ENCODE measurements around the gene RHOU.
"Not testable (repeated sequence)": the region's sequence is repeated elsewhere in the genome, so short reads cannot be mapped to it uniquely, and the experiment has no call there.

RHOU gene

DNA sequence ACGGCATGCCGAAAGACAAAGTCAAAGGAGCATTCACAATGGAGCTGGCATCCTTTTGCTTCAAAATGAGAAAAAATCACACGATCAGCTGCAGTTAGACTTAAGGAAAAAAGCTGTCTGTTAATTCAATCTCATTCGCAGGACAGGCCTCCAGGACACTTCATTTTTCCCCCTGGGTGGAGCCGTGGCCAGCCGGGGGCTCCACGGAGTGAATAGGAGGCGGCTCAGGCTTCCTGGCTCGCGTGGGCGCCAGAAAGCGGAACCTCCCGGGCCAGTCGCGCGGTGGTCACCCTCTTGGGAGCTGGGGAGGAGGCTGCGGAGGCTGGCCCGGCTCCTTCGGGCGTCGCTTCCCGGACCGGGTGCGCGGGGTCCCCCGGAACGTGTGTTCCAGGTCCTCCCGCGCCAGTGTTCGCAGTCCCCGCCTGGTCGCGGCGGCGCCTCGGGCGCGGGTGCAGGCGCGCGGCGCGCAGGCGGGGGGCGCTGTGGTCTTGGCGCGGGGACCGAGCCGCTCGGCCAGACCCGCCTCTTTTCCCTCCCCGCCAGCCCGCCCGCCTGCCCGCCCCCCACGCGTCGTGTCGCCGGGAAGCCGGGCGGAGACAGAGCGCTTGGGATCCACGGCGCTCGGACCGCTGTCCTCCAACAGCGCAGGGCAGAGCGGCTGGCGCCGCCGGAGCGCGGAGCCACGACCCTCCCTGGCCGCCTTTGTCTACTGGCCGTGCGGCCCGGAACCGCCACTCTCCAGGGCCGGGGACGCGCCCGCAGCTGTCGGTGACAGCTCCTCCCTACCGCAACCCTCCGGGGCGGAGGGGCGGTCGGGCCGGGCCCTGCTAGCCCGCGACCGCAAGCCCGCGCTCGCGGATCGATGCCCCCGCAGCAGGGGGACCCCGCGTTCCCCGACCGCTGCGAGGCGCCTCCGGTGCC is at the start of gene RHOU:
RHOU (plus strand) TSS at position 599 of the 921 bp plus-strand sequence; CDS start at position 863, 264 bp downstream.
- in situ Hi-C loops (cut with HindIII; ENCODE audit: low sequenced_read_pairs), result loop anchor here (5.0 kb wide), 1 partner anchor 38 kb away; no protein-coding TSS in a partner anchor

DNA sequence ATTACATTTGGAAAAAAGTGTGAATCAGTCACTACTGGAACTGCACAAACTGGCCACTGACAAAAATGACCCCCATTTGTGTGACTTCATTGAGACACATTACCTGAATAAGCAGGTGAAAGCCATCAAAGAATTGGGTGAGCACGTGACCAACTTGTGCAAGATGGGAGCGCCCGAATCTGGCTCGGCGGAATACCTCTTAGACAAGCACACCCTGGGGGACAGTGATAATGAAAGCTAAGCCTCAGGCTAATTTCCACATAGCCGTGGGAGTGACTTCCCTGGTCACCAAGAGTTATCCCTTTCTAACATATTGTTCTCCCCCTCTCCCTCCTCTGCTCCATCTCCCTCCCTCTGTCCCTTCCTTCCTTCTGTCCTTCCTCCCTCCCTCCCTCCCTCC is 47.7 kb upstream of the RHOU start:
- in situ Hi-C loops (cut with HindIII; ENCODE audit: low sequenced_read_pairs), result no loop called here

- in situ Hi-C loops (cut with HindIII; ENCODE audit: low sequenced_read_pairs), result no loop called here
Observed at GRCh38 chr1:228689255-228689654, 46.0 kb upstream of the RHOU start.

DNA sequence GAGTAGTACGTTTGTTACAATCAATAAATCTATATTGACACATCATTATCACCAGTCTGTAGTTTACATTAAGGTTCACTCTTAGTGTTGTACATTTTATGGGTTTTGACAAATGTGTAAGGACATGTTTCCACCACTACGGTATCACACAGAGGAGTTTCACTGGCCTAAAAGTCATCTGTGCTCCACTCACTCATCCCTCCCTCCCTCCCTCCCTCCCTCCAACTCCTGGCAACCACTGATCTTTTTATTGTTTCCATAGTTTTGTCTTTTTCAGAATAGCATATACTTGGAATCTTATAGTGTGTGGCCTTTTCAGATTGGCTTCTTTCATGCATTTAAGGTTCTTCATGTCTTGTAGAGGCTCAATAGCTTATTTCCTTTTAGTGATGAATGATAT is 44.1 kb upstream of the RHOU start:
- in situ Hi-C loops (cut with HindIII; ENCODE audit: low sequenced_read_pairs), result no loop called here

GRCh38 chr1:228691926-228692325 is 43.4 kb upstream of the RHOU start:
- in situ Hi-C loops (cut with HindIII; ENCODE audit: low sequenced_read_pairs), result no loop called here

DNA sequence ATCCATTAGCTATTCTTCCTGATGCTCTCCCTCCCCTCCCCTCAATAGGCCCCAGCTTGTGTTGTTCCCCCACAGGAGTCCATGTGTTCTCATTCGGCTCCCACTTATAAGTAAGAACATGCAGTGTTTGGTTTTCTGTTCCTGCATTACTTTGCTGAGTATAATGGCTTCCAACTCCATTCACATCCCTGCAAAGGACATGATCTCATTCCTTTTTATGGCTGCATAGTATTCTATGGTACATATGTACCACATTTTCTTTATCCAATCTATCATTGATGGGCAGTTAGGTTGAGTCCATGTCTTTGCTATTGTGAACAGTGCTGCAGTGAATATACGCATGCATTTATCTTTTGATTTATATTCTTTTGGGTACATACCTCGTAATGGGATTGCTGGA is 40.8 kb upstream of the RHOU start:
- in situ Hi-C loops (cut with HindIII; ENCODE audit: low sequenced_read_pairs), result not testable (repeated sequence)

- in situ Hi-C loops (cut with HindIII; ENCODE audit: low sequenced_read_pairs), result loop anchor here (5.0 kb wide), 1 partner anchor 37 kb away; no protein-coding TSS in a partner anchor
Observed at GRCh38 chr1:228695015-228695955, 40.0 kb upstream of the RHOU start.

GRCh38 chr1:228697207-228698016 is 37.9 kb upstream of the RHOU start:
- in situ Hi-C loops (cut with HindIII; ENCODE audit: low sequenced_read_pairs), result loop anchor here (5.0 kb wide), 1 partner anchor 35 kb away; no protein-coding TSS in a partner anchor

DNA sequence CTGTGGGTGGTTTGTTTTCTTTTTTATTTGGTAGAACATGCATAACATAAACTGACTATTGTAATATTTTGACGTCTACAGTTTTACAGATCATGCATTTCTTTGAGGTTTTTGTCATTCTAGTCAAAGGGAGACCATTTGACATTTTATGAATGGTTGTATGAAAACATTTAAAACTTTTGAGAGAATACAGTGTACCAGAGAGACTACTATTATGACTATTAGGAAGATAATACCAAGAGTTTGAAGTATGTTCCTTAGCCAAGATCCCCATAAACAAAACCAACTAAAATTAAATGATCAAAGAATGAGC is 37.3 kb upstream of the RHOU start:
- in situ Hi-C loops (cut with HindIII; ENCODE audit: low sequenced_read_pairs), result loop anchor here (5.0 kb wide), 1 partner anchor 34 kb away; no protein-coding TSS in a partner anchor

DNA sequence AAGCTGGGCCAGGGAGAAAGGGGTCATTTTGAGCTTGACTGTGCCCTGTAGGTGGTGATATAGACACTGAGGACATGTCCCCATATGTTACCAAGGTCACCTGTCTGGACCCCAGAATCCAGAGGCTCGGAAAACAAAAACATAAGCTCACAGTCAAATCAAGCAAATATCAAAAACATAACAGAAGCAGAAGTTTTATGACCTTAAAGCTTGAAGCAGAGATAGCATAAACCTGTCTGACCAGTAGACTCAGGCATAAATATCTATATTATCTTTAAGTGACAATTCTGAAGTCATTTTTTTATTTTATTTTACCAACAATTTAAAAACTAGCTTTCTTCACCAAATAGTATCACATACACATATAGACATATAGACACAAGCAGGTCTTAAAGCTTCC is 32.8 kb upstream of the RHOU start:
- in situ Hi-C loops (cut with HindIII; ENCODE audit: low sequenced_read_pairs), result no loop called here

GRCh38 chr1:228706305-228706704 is 29.0 kb upstream of the RHOU start:
- in situ Hi-C loops (cut with HindIII; ENCODE audit: low sequenced_read_pairs), result no loop called here

DNA sequence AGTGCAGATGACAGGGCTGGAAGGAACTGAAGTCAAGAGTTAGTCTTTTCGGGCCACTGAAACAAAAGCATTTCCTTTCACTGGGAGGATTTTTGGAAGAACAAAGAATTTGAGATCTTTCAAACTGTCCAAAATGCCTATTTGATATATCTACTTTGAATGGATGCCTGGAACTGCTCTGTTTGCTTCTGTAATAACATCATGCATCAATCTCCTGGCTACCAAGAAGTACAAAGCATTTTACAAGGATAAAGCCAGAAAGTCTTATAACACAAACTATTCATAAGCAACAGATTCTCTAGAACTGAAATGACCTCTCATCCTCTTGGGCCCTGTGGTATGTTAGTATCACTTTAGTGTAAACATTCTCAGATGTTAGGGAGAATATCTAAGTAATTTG is 18.2 kb upstream of the RHOU start:
- in situ Hi-C loops (cut with HindIII; ENCODE audit: low sequenced_read_pairs), result no loop called here

GRCh38 chr1:228721407-228721806 is 13.9 kb upstream of the RHOU start:
- in situ Hi-C loops (cut with HindIII; ENCODE audit: low sequenced_read_pairs), result no loop called here

- in situ Hi-C loops (cut with HindIII; ENCODE audit: low sequenced_read_pairs), result no loop called here
Observed at GRCh38 chr1:228723287-228723686, 12.0 kb upstream of the RHOU start.

DNA sequence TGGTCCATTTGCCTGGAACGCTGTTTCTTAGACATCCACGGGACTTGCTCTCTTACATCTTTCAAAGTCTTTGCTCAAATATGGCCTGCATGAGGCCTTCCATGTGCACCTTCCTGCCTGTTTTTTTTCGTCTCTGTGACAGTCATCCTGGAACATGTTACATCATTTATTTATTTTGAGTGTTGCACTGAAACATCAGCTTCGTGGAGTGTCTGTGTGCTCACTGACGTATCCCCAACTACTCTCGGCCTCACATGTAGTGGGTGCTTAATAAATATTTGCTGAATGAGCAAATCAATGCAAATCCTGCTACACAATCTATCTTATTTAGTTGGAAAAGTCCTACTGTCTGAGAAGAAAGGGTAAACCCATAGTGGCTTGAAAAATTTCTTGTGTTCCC is 11.4 kb upstream of the RHOU start:
- in situ Hi-C loops (cut with HindIII; ENCODE audit: low sequenced_read_pairs), result no loop called here

DNA sequence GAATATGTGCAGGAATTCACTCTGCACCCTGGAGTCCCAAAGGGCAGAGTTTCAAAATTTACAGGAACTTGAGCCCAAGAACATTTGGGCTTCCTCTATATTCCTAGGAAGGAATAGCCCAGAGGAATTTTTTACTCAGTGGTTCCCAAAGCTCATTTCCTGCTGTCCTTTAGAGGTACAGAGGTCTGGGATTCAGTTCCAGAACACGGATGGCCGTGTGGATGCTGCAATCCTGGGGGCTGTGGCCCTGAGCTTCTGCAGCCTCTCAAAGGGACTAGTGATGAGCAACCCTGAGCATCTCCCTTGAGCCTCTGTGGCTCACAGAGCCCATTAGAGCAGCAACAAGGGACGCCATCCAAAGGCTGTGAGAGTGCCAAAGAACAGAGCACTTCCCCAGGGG is 10.1 kb upstream of the RHOU start:
- in situ Hi-C loops (cut with HindIII; ENCODE audit: low sequenced_read_pairs), result no loop called here

GRCh38 chr1:228727681-228728171 is 7.6 kb upstream of the RHOU start:
- in situ Hi-C loops (cut with HindIII; ENCODE audit: low sequenced_read_pairs), result no loop called here

GRCh38 chr1:228732426-228732825 is 2.9 kb upstream of the RHOU start:
- in situ Hi-C loops (cut with HindIII; ENCODE audit: low sequenced_read_pairs), result loop anchor here (5.0 kb wide), 1 partner anchor 35 kb away; no protein-coding TSS in a partner anchor

GRCh38 chr1:228733576-228733975 is 1.7 kb upstream of the RHOU start:
- in situ Hi-C loops (cut with HindIII; ENCODE audit: low sequenced_read_pairs), result loop anchor here (5.0 kb wide), 1 partner anchor 36 kb away; no protein-coding TSS in a partner anchor

DNA sequence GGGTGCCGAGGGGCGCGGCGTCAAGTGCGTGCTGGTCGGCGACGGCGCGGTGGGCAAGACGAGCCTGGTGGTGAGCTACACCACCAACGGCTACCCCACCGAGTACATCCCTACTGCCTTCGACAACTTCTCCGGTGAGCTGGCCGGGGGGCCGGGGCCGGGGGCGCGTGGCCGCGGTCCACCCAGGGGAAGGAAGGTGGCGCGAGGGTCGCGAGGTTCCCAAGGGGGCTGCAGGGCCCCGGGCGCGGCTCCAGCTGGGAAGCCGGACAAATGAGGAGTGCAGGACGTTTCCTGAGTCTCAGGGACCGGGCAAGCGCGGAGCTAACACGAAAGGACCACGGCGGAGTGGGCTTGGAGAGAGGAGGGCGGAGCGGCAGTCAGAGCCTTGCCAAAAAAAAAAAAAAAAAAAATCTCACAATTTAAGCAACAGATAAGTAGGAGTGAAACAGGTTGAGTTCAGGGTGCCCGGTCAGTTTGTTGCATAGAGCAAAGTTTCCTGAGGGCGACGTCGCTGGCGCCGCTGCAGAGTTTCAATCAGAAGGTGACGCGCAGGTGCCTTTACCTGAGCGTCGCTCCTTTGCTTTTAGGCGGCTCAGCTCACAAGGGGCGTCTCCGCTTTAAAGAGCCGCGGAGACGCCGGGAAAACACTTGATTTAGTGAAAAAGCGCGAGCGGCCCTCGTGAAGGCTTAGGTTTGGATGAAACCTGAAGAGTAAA is 750 bp downstream of the RHOU start:
- in situ Hi-C loops (cut with HindIII; ENCODE audit: low sequenced_read_pairs), result no loop called here
